Measurements from ENCODE around the gene MDGA2. TPM values are rescaled to one million over a fixed set of nuclear protein-coding genes. Genes with fewer than 3 reads are reported as not detected.

The MDGA2 gene
- total RNA-seq, result not detected
- long read RNA-seq, result 0 reads

DNA sequence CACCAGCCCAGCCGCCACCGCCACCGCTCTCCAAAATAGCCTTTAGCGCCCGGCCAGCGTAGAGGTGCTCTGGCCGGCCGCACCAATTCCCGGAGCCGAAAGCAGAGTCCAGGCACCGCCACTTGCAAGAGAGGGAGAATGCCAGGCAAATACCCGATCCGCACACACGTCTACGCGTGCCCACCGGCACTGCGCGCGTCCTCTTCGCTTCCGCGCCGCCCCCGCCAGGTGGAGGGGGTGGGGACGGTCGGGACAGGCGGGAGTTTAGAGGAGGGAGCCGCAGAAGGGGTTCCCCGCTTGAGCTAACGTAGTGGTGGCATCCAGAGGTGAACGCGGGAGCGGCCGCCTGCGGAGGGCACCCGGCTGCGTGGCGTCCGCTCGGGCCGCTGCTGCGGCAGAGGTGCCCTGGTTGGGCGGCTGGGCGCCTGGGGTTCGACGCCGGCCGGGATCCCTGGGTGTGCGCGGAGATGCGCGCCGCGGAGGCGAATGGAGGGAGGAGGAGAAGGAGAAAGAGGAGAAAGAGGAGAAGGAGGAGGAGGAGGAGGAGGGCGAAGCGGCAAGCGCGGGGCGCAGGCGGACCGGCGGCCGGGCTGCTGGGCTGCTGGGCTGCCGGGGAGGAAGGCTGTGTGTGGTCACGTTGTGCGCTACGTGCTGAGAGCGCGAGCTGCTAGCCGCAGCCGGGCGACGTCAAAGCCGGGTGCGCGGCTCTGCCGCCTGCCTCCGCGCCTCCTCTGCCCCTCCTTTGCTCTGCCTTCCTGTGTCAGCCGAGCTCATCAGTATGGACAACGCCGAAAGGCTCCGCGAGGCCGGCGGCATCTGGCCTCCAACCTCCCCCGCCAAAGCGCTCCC lies at the start of gene MDGA2:
MDGA2 (minus strand) TSS at position 140 of the 849 bp plus-strand sequence.
- Histone ChIP-seq H3K36me3 (no peaks in the 10 kb centered on the region), H3K27ac (no peak within 1 kb of the TSS), H3K9me3 (no peaks in the 10 kb centered on the region), H3K4me1 (no peaks in the 10 kb centered on the region), H3K27me3 (peaks cover 59% of the 10 kb centered on the region), H3K4me3 (peak within 1 kb of the TSS; percentile 19)
- peak; percentile 64 for DNase-seq
- intact Hi-C loops (cut with DNase I), result no loop called here
- peak; percentile 13 for ATAC-seq
- TF ChIP-seq CTCF (IDR thresholded peaks at IDR 0.05), result no peak

DNA sequence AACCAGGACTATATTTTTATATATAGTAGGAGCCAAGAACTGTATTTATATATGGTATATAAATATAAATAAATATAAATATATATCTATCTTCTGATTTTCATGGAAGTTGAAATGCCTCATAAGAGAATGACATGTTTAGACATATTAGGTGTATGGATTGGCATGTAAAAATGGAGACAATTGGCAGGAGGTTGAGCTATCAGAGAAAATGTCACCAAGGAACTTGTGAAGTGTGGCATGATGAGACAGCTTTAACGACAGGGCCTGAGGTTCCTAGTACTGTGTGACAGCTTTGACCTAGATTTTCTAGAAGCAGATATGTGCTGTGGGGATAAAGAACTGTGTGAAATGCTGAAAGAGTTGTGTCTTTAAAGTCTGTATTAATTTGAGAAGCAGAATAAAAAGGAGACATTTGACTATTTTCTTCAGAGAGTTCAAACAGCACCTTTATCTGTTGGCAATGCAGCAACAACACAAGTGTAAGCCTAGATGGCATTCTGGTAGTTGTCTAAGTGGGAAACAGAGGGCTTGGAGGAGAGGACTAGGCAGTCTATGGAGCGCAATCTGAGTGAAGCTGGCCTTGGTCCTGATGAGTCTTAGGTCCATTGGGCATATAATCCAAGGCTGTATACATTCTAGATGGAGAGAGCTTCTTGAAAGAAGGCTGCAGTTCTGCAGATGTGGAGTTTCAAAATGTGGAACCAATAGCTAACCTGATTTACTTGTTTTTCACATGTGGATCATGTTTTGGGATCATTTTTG lies 47.7 kb upstream of the MDGA2 start:
- no peak overlapping the region for H3K27ac ChIP-seq

GRCh38 chr14:47720281-47720680 lies 44.9 kb upstream of the MDGA2 start:
- no peak for TF ChIP-seq CTCF (IDR thresholded peaks at IDR 0.05)
- intact Hi-C loops (cut with DNase I), result no loop called here
- Histone ChIP-seq H3K27me3 (no peaks in the 10 kb centered on the region), H3K4me3 (no peak overlapping the region), H3K4me1 (no peaks in the 10 kb centered on the region), H3K36me3 (no peaks in the 10 kb centered on the region), H3K9me3 (no peaks in the 10 kb centered on the region), H3K27ac (no peak overlapping the region)
- no peak for ATAC-seq
- no peak for DNase-seq

More for the DNA sequence above, 47.7 kb upstream of the MDGA2 start:
- no peaks in the 10 kb centered on the region for H3K36me3 ChIP-seq
- H3K4me1 ChIP-seq, result no peaks in the 10 kb centered on the region
- no peak for TF ChIP-seq CTCF (IDR thresholded peaks at IDR 0.05)
- intact Hi-C loops (cut with DNase I), result no loop called here
- ATAC-seq, result no peak
- no peaks in the 10 kb centered on the region for H3K27me3 ChIP-seq
- no peak overlapping the region for H3K4me3 ChIP-seq
- H3K9me3 ChIP-seq, result no peaks in the 10 kb centered on the region
- no peak for DNase-seq

- H3K27ac ChIP-seq, result no peak overlapping the region
- H3K4me1 ChIP-seq, result no peaks in the 10 kb centered on the region
- no peak for ATAC-seq
- no peak overlapping the region for H3K4me3 ChIP-seq
- TF ChIP-seq CTCF (IDR thresholded peaks at IDR 0.05), result no peak
- intact Hi-C loops (cut with DNase I), result no loop called here
- H3K36me3 ChIP-seq, result no peaks in the 10 kb centered on the region
- no peak for DNase-seq
- no peaks in the 10 kb centered on the region for H3K27me3 ChIP-seq
- no peaks in the 10 kb centered on the region for H3K9me3 ChIP-seq
Observed at GRCh38 chr14:47715330-47715729, 39.9 kb upstream of the MDGA2 start.

DNA sequence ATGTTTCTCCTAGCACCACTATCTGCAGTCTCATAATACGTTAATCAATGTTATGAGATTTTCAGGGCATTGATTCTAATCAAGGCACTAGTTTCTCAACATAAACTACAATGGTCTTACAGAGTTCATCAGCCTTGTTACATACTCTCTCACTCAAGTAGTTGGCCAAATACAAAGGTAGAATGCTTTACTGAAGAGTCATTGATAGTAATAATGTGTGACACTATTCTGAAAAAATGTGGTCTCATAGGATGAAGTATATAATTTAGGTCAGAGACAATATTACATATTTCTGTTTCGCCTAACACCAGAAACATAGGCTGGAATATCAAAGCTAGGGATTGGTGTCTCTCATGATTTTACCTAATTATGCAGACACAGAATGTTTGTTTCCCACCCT lies 35.2 kb upstream of the MDGA2 start:
- Histone ChIP-seq H3K4me1 (no peaks in the 10 kb centered on the region), H3K27ac (no peak overlapping the region), H3K9me3 (no peaks in the 10 kb centered on the region), H3K27me3 (no peaks in the 10 kb centered on the region), H3K36me3 (no peaks in the 10 kb centered on the region), H3K4me3 (no peak overlapping the region)
- ATAC-seq (no peak), DNase-seq (no peak)
- intact Hi-C loops (cut with DNase I), result no loop called here
- no peak for TF ChIP-seq CTCF (IDR thresholded peaks at IDR 0.05)

All from upper lobe of right lung (tissue), 1 donor.